Tibial nerve (tissue), 3 donors: ENCODE results near the gene KIF6.

Experiments used
- POLR2A ChIP-seq, 2 donors: fragments of 450-650 bp; IDR thresholded peaks; one replicate each; pipeline ENCODE4 v1.6.1; 2017; ENCODE audit warnings: antibody characterized with exemption in 2 of 2, mild to moderate bottlenecking in 2 of 2, moderate library complexity in 2 of 2
- TF ChIP-seq, protein P1 (sequence below), 5 experiments: fragments of 200-600 bp in 3 of 5; fragments of 450-650 bp in 2 of 5; sonication (generic) in 3 of 5; IDR thresholded peaks; one replicate each; pipeline ENCODE4 v1.5.1; 2016 to 2019; ENCODE audit warnings: antibody characterized with exemption in 5 of 5, mild to moderate bottlenecking in 3 of 5, moderate library complexity in 2 of 5

DNA sequence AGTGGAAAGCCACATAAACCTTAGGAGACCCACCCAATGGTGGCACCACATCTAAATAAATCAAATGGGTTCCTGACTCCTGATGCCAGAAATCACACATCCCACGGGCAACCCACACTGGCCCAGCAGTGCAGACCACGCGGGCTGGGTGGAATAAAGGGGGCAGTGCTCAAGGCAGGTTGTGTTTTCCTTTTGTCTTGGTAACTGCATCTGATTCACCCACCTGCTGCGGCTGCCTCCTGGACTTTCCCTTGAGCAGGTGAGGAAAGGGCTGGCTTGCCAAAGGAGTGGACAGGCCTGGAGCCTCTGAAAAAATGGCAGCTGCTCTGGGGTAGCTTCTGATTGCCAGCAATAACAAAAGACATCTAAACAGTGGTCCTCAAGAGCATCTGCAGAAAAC lies 283.2 kb downstream of the KIF6 start:
- TF ChIP-seq, protein P1, sequence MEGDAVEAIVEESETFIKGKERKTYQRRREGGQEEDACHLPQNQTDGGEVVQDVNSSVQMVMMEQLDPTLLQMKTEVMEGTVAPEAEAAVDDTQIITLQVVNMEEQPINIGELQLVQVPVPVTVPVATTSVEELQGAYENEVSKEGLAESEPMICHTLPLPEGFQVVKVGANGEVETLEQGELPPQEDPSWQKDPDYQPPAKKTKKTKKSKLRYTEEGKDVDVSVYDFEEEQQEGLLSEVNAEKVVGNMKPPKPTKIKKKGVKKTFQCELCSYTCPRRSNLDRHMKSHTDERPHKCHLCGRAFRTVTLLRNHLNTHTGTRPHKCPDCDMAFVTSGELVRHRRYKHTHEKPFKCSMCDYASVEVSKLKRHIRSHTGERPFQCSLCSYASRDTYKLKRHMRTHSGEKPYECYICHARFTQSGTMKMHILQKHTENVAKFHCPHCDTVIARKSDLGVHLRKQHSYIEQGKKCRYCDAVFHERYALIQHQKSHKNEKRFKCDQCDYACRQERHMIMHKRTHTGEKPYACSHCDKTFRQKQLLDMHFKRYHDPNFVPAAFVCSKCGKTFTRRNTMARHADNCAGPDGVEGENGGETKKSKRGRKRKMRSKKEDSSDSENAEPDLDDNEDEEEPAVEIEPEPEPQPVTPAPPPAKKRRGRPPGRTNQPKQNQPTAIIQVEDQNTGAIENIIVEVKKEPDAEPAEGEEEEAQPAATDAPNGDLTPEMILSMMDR (IDR thresholded peaks at IDR 0.05), result no peak
- no peak for TF ChIP-seq POLR2A (IDR thresholded peaks at IDR 0.05)
